Suppressor macrophage (primary cell): ENCODE results near the gene KCNK4.

Experiments used
- DNase-seq, 4 experiments: peaks; one replicate each; pipeline ENCODE4 v3.0.0-alpha.2; 2020 to 2022

KCNK4 gene

GRCh38 chr11:64253481-64253880 is 37.6 kb upstream of the KCNK4 start:
- no peak for DNase-seq

- no peak for DNase-seq
Measured at GRCh38 chr11:64254326-64254725, 36.8 kb upstream of the KCNK4 start.

GRCh38 chr11:64255135-64256128 is 35.7 kb upstream of the KCNK4 start:
- no peak for DNase-seq

- DNase-seq, result no peak
Measured at GRCh38 chr11:64256300-64256699, 34.8 kb upstream of the KCNK4 start.

GRCh38 chr11:64258356-64258755 is 32.7 kb upstream of the KCNK4 start:
- no peak for DNase-seq

- DNase-seq, result no peak
Measured at GRCh38 chr11:64258946-64259532, 32.1 kb upstream of the KCNK4 start.

GRCh38 chr11:64259533-64260067 is 31.5 kb upstream of the KCNK4 start:
- DNase-seq, result no peak

GRCh38 chr11:64260147-64260708 is 30.9 kb upstream of the KCNK4 start:
- peak in 2 of 4 experiments; percentile 31 to 38 for DNase-seq

- DNase-seq, result no peak
Measured at GRCh38 chr11:64261556-64262080, 29.5 kb upstream of the KCNK4 start.

GRCh38 chr11:64262271-64263002 is 28.7 kb upstream of the KCNK4 start:
- DNase-seq, result no peak

GRCh38 chr11:64263021-64263946 is 27.8 kb upstream of the KCNK4 start:
- no peak for DNase-seq

- DNase-seq, result no peak
Measured at GRCh38 chr11:64263947-64264317, 27.2 kb upstream of the KCNK4 start.

- no peak for DNase-seq
Measured at GRCh38 chr11:64264371-64264852, 26.7 kb upstream of the KCNK4 start.

GRCh38 chr11:64265176-64266160 is 25.6 kb upstream of the KCNK4 start:
- DNase-seq, result no peak

GRCh38 chr11:64266339-64266738 is 24.8 kb upstream of the KCNK4 start:
- DNase-seq, result no peak

- DNase-seq, result no peak
Measured at GRCh38 chr11:64267207-64267945, 23.7 kb upstream of the KCNK4 start.

- DNase-seq, result peak; percentile 57 to 79 (median 78)
Measured at GRCh38 chr11:64268025-64268892, 22.8 kb upstream of the KCNK4 start.
